Dendritic cell treated with granulocyte-macrophage colony-stimulating factor and Interleukin-4, amounts not matched to agents 40 ng/mL and 50 ng/mL, for 4 days (primary cell): ENCODE measurements around the gene SEMA3D.
"Not testable (repeated sequence)": the region's sequence is repeated elsewhere in the genome, so short reads cannot be mapped to it uniquely, and the experiment has no call there.

Experiments
- H3K27ac Mint-ChIP-seq: one replicate; pipeline ENCODE4 v1.8.0; 2022; ENCODE audit warnings: mild to moderate bottlenecking, mixed read lengths
- H3K27me3 Mint-ChIP-seq: one replicate; pipeline ENCODE4 v1.8.0; 2022; ENCODE audit warnings: mild to moderate bottlenecking, mixed read lengths
- H3K36me3 Mint-ChIP-seq: one replicate; pipeline ENCODE4 v1.8.0; 2022; ENCODE audit warnings: low read depth, mixed read lengths
- H3K4me1 Mint-ChIP-seq: one replicate; pipeline ENCODE4 v1.8.0; 2022; ENCODE audit warnings: low read depth, mixed read lengths
- H3K4me3 Mint-ChIP-seq: one replicate; pipeline ENCODE4 v1.8.0; 2022; ENCODE audit warnings: mild to moderate bottlenecking, moderate library complexity, mixed read lengths
- H3K9me3 Mint-ChIP-seq: one replicate; pipeline ENCODE4 v1.8.0; 2022; ENCODE audit warnings: mixed read lengths
- intact Hi-C: fragments of 100-400 bp; cut with micrococcal nuclease; formaldehyde crosslinking; loops from one replicate; pipeline ENCODE4 v1.15.0; 2022

The SEMA3D gene

DNA sequence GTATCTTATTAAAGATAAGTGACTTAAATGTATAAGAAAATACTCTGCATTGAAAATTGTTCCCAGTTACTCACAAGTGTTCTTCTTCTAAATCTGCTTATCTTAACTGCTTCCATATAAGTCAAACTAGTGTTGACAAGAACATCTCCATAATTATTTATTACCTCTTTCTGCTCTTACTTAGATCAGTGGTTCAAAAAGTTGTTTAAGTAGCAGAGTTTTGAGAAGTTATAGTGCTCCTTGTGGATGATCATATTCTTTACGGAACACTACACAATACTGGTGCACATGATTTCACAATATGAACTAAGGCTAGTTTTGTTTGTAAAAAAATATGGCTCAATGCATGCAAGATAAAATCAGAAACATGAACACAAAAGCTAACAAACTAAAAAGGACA is 168.4 kb downstream of the SEMA3D start:
- H3K4me3 Mint-ChIP-seq: no peak overlapping the region
- H3K4me1 Mint-ChIP-seq: no peaks in the 10 kb centered on the region
- no peak overlapping the region for H3K27ac Mint-ChIP-seq
- H3K9me3 Mint-ChIP-seq: no peaks in the 10 kb centered on the region
- H3K27me3 Mint-ChIP-seq: no peaks in the 10 kb centered on the region
- intact Hi-C loops: no loop called here
- H3K36me3 Mint-ChIP-seq: no peaks in the 10 kb centered on the region

DNA sequence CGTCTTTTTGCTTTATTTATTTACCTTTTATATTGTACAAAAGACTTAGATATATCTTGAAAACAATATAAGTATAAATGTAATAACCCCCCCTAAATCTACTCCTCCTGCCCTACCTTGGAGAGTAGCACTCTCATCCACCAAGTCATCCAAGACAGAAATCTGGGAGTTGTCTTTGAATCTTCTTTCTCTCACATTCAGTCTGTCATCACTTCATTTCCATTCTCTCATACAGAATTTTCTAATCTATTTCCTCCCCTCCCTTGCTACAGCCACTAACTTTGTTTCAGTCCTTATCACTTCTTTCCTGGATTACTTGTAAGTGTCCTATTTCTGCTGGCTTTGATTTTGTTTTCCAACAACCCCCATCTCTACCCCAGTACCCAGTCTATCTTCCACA is 170.6 kb downstream of the SEMA3D start:
- Mint-ChIP-seq H3K27me3 (no peaks in the 10 kb centered on the region), H3K4me3 (no peak overlapping the region)
- intact Hi-C loops: no loop called here

GRCh38 chr7:85014936-85015660 is 171.8 kb downstream of the SEMA3D start:
- intact Hi-C loops: no loop called here
- Mint-ChIP-seq H3K4me3 (no peak overlapping the region), H3K4me1 (no peaks in the 10 kb centered on the region), H3K9me3 (no peaks in the 10 kb centered on the region), H3K27me3 (no peaks in the 10 kb centered on the region), H3K27ac (no peak overlapping the region), H3K36me3 (no peaks in the 10 kb centered on the region)

More for the DNA sequence above, 170.6 kb downstream of the SEMA3D start:
- Mint-ChIP-seq H3K36me3 (no peaks in the 10 kb centered on the region), H3K9me3 (no peaks in the 10 kb centered on the region), H3K4me1 (no peaks in the 10 kb centered on the region), H3K27ac (no peak overlapping the region)

DNA sequence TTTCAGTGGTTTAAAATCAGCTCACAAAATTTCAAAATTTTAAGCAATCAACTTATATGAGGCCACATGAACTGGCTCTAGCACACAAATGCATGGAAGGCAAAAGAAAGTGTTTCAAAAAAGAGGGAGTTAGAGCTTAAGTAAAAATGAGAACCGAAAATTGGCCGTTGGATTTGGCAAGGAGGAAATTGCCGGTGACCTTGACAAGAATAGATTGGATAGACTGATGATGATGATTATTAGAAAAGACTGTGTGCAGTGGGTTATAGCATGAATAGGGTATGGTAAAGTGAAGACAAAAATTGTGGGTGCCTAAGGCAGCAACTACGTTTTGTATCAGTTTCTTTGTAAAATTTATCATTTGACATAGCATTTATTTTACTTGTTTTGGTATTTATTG is 175.7 kb downstream of the SEMA3D start:
- Mint-ChIP-seq H3K9me3 (no peaks in the 10 kb centered on the region), H3K27me3 (no peaks in the 10 kb centered on the region)

DNA sequence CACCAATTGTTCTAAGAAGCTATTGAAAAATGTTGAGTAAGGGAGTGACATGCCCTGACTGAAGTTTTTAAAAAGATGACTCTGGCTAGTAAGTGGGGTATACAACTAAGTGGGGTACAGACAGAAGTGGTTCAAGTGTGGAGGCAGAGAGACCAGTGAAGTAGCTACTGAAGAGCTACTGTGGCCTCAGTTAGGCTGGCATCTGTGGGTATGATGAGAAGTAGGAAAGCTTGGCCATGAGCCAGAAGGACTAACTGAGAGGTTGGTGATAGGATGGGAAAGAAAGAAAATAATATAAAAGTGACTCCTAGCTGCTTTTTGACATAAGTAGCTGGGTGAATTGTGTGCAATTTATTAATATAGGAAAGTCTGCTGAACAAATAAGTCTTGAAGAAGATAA is 176.6 kb downstream of the SEMA3D start:
- Mint-ChIP-seq H3K27ac (no peak overlapping the region), H3K36me3 (no peaks in the 10 kb centered on the region), H3K4me3 (no peak overlapping the region), H3K4me1 (no peaks in the 10 kb centered on the region), H3K27me3 (no peaks in the 10 kb centered on the region), H3K9me3 (no peaks in the 10 kb centered on the region)
- intact Hi-C loops: no loop called here

More for the DNA sequence above, 175.7 kb downstream of the SEMA3D start:
- no peaks in the 10 kb centered on the region for H3K36me3 Mint-ChIP-seq
- intact Hi-C loops: no loop called here
- no peak overlapping the region for H3K27ac Mint-ChIP-seq
- no peak overlapping the region for H3K4me3 Mint-ChIP-seq
- no peaks in the 10 kb centered on the region for H3K4me1 Mint-ChIP-seq

DNA sequence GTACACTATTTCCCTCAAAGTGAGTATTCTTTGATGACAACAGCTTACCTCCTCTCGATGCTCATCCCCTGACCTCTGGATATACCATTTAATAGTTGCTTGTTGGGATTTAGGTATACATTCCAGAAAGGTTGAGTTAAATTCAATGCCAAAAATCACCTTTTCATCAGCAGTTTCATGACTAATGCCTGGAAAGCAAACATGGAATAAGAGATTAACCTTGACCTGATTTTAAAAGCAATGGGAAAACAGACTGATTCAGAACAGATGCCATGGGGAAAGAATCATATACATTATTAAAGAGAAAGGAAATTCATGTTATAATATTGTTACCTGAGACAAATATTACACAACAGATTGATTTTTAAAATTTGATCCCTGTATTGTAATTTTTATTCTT is 180.1 kb downstream of the SEMA3D start:
- no peaks in the 10 kb centered on the region for H3K9me3 Mint-ChIP-seq
- H3K4me1 Mint-ChIP-seq: no peaks in the 10 kb centered on the region
- intact Hi-C loops: no loop called here
- no peak overlapping the region for H3K4me3 Mint-ChIP-seq
- H3K27ac Mint-ChIP-seq: no peak overlapping the region
- H3K27me3 Mint-ChIP-seq: no peaks in the 10 kb centered on the region
- H3K36me3 Mint-ChIP-seq: no peaks in the 10 kb centered on the region

DNA sequence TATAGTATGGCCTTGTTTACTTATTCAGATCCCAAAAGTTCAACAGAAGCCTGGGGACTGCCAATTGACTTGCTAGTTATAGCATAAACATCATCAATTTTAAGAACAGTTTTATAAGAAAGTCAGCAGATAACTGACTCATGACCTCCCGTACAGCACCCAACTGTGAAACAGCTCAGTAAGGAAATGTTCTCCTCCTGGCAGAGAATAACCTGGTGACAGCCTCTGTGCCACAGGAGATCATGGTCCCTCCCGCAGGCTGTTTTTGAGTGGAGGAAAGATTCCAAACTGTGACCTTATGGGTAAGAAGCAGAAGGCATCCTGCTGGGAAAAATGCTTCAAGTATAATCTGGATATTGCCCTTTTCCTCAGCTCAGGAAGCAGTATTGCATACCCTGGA is 182.5 kb downstream of the SEMA3D start:
- Mint-ChIP-seq H3K9me3 (no peaks in the 10 kb centered on the region), H3K27ac (no peak overlapping the region), H3K4me3 (no peak overlapping the region), H3K36me3 (no peaks in the 10 kb centered on the region), H3K4me1 (no peaks in the 10 kb centered on the region), H3K27me3 (no peaks in the 10 kb centered on the region)
- intact Hi-C loops: no loop called here

DNA sequence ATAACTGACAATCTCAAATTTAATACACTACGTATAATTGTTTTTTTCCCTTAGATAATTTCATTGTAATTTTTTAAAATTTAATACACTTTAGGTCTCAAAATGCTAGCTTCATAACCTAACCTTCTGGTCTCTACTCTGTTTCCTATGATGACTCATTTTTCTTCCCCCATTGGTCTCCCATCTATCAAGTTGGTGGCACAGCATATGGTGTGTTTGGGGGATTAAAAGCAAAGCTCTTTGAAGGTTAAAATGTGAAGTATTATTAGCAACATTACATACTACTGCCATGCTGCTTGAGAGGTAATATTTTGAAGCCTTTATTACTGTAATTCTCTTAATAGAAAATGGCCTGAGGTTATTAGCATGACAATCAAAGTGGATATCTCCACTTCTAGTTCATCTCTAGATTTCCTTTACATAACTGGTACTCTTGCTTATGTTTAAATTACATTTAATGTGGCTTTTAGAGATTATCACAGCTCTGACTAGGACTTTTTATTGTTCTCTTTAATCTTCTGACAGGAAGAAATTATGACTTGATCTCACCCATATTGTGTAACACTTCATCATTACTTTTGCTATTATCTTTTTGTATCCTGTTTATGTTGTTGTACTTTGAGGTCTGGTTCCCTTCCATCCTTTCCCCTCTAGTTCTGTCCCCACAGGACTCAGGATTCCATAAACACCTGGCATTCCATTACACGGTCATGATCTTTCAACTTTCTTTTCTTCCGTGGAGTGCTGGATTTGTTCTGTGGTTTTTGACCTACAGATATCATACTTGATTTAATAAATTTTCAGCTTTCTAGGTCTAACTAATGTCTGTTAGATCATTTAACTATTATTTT is 185.1 kb downstream of the SEMA3D start:
- H3K4me1 Mint-ChIP-seq: no peaks in the 10 kb centered on the region
- no peaks in the 10 kb centered on the region for H3K27me3 Mint-ChIP-seq
- no peak overlapping the region for H3K27ac Mint-ChIP-seq
- H3K4me3 Mint-ChIP-seq: no peak overlapping the region
- H3K9me3 Mint-ChIP-seq: no peaks in the 10 kb centered on the region
- intact Hi-C loops: no loop called here
- H3K36me3 Mint-ChIP-seq: no peaks in the 10 kb centered on the region

DNA sequence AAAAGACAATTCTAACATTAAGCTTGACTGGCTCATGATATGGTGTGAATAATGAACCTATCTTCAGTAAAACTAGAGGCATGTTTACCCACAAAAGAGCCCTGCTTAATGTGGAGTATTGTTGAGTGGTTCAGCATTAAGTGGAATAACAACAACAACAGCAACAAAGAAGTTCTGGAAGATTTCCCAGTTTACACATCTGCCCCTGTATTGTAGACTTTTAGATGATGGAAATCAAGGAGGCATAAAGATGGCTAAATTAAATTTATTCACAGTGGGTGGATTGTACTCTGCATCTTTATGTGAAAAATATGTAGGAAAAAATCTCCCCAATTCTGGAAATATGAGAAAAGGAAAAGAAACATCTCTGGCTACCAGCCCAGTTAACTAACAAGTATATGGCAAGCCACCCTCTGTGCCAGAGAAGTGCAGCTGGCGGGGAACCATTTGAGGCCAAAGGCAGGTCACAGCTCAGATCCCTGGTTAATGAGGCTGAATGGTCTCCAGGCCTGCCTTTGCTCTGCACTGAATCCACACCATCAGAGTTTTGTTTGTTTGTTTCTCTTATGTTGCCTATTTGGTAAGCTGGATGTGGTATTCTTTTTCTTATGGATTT is 186.0 kb downstream of the SEMA3D start:
- Mint-ChIP-seq H3K4me3 (no peak overlapping the region), H3K27ac (no peak overlapping the region), H3K36me3 (no peaks in the 10 kb centered on the region), H3K9me3 (no peaks in the 10 kb centered on the region), H3K4me1 (no peaks in the 10 kb centered on the region), H3K27me3 (no peaks in the 10 kb centered on the region)
- intact Hi-C loops: no loop called here

- H3K27ac Mint-ChIP-seq: no peak overlapping the region
- no peaks in the 10 kb centered on the region for H3K9me3 Mint-ChIP-seq
- H3K4me3 Mint-ChIP-seq: no peak overlapping the region
- H3K36me3 Mint-ChIP-seq: no peaks in the 10 kb centered on the region
- intact Hi-C loops: no loop called here
- no peaks in the 10 kb centered on the region for H3K4me1 Mint-ChIP-seq
- H3K27me3 Mint-ChIP-seq: no peaks in the 10 kb centered on the region
Observed at GRCh38 chr7:84999450-84999849, 187.4 kb downstream of the SEMA3D start.

DNA sequence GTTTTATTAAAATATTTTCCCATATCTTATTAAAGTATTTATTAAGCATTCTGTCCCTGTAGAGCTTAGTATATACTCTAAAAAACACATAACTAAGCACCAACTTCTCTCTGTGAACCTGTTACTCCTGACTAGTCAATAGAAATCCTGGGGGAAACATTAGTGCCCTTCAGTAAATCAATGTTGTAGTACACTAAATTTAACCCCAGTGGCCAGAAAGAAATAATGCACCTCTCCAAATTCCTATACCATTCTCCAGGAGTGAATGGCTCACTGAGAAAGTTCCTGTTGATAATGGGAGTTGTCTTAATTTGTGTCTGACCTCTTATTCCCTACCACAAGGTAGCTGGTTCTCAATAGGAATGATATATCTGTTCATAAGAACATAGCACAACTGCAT is 188.2 kb downstream of the SEMA3D start:
- intact Hi-C loops: no loop called here
- H3K4me1 Mint-ChIP-seq: no peaks in the 10 kb centered on the region

GRCh38 chr7:84997626-84998025 is 189.2 kb downstream of the SEMA3D start:
- no peaks in the 10 kb centered on the region for H3K27me3 Mint-ChIP-seq

More for the DNA sequence above, 188.2 kb downstream of the SEMA3D start:
- Mint-ChIP-seq H3K4me3 (no peak overlapping the region), H3K36me3 (no peaks in the 10 kb centered on the region), H3K27ac (no peak overlapping the region), H3K27me3 (no peaks in the 10 kb centered on the region), H3K9me3 (no peaks in the 10 kb centered on the region)

GRCh38 chr7:84992954-84993353 is 193.9 kb downstream of the SEMA3D start:
- H3K9me3 Mint-ChIP-seq, H3K36me3 Mint-ChIP-seq, H3K4me3 Mint-ChIP-seq, intact Hi-C loops, H3K4me1 Mint-ChIP-seq, H3K27me3 Mint-ChIP-seq, H3K27ac Mint-ChIP-seq: not testable (repeated sequence)

More at GRCh38 chr7:84997626-84998025, 189.2 kb downstream of the SEMA3D start:
- H3K36me3 Mint-ChIP-seq: no peaks in the 10 kb centered on the region
- intact Hi-C loops: no loop called here
- no peaks in the 10 kb centered on the region for H3K4me1 Mint-ChIP-seq
- H3K27ac Mint-ChIP-seq: no peak overlapping the region
- no peaks in the 10 kb centered on the region for H3K9me3 Mint-ChIP-seq
- H3K4me3 Mint-ChIP-seq: no peak overlapping the region

DNA sequence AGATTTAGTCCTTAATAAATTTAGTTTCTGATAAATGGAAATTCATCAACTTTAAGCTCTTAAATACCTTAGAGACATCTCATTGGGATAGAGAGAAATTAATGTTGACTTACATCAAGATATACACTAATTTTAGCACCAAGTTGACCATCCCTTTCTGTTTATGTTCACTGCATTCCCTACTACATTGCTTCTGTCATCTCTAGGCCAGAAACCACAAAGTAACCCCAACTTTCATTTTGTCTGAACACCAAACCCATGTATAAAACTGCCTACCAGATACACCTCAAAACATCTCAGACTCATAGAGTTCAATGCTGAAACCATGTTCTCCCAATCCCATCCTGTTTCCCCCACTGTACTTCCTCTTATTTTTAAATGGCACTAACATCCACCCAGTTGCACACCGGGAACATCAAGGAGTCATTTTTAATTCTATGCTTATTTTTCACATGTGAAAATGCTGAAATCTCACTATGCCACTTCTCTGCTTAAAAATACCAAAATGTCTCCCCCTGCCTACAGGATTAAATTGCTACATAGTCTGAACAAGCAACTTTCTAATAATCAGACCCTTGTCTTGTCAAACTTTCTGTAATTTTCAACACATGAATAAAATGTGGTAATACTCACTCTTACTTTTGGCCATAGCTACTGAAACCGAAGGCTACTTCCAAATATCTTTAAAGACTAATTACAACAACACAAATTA is 201.6 kb downstream of the SEMA3D start:
- H3K4me3 Mint-ChIP-seq: no peak overlapping the region
- H3K27me3 Mint-ChIP-seq: no peaks in the 10 kb centered on the region
- no peak overlapping the region for H3K27ac Mint-ChIP-seq
- intact Hi-C loops: no loop called here
- H3K4me1 Mint-ChIP-seq: no peaks in the 10 kb centered on the region
- H3K9me3 Mint-ChIP-seq: peaks cover 9% of the 10 kb centered on the region
- H3K36me3 Mint-ChIP-seq: no peaks in the 10 kb centered on the region
